Activated T-helper 1 cell treated with Interleukin-2 at 50 U/mL for 16 hours (primary cell): ENCODE data around the gene ITM2B.

Experiments used
- DNase-seq: peaks from one replicate; pipeline ENCODE4 v3.0.0-alpha.2; 2020; ENCODE audit warnings: low read depth

The ITM2B gene

DNA sequence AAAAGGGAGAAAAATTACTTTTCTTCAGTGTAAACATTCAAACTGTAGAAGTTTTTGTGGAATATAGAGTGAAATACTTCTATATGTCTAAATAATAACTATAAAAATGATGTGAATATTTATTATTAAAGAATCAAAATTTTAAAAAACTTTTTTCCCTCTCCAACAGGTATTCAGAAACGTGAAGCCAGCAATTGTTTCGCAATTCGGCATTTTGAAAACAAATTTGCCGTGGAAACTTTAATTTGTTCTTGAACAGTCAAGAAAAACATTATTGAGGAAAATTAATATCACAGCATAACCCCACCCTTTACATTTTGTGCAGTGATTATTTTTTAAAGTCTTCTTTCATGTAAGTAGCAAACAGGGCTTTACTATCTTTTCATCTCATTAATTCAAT lies 28.0 kb downstream of the ITM2B start:
- DNase-seq, result no peak

DNA sequence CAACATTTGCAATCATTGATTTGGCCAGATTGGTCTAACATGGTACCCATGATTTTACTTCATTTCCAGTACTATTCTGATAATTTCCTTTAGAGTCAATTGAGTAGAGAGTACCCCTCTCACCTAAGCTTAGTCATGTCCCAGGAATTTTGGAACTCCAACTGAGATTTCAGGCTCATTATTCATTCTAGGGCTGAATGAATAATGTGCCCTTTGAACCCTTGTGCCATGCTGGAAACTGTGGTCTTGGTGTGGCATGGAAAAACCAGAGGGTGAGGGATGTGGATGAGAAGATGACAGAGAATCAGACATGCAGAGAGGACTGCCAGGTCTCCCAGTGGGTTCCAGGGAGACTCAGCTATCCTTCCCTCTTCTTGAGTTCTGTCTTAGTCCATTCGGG lies 30.2 kb downstream of the ITM2B start:
- no peak for DNase-seq

DNA sequence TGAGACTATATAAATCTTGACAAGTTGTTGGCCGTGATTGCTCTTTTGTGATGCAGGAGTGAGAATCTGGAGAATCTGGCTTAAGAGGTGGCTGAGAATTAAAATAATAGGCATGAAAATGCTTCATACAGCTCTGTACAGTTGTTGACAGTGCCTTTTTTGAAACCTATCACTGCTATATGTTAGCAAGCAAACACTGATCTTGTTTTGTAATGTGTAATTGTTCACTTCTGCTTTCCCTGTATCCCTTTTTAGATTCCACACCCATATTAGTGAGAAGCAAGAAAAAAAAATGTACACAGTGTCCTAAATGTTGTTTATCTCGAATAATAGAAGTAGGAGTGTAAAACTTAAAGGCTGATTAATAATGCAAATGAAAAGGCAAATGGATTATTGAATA lies 31.1 kb downstream of the ITM2B start:
- no peak for DNase-seq

DNA sequence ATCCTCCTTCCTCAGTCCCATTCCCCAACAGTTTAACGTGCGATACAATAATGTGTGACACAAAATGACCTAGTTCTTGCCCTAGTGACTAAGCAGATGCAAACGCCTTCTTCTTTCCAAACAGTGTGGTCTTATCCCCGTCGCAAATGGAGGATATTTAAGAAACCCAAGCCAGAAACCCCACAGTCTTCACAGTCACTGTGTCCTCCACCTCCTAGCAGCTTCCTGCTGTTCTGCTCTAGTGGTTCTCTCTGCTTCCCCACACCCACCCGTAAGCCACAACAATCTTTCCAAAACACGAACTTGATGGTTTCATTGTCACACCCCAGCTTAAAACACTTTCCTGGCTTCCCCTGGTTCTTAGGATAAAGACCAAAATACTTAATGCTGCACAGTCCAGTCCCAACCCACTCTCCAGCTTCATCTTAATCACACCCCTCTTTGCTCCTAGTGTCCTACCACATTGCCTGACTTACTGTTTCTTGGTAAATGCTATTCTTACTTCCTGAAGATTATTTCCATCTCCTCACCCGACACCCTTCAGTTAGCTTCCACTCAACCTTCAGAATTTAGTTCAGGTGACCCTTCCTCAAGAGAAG lies 32.3 kb downstream of the ITM2B start:
- no peak for DNase-seq

DNA sequence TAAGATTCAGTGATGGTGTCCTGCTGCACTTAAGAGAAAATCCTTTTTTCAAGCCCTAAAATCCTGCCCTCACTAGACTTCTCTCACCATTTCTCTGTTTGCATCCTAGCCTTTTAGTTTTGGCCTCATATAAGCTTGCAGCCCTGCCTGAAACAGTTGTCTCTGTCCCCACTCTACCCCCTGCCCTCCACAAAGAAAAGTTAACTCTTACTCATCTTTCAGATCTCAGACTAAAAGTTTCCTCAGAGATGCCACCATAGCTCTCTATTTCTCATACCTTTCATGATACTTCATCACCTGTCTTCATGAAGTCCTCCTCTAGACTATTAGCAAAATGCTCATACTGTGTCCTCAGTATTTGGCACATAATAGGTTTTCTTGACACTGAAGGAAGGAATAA lies 33.1 kb downstream of the ITM2B start:
- no peak for DNase-seq

DNA sequence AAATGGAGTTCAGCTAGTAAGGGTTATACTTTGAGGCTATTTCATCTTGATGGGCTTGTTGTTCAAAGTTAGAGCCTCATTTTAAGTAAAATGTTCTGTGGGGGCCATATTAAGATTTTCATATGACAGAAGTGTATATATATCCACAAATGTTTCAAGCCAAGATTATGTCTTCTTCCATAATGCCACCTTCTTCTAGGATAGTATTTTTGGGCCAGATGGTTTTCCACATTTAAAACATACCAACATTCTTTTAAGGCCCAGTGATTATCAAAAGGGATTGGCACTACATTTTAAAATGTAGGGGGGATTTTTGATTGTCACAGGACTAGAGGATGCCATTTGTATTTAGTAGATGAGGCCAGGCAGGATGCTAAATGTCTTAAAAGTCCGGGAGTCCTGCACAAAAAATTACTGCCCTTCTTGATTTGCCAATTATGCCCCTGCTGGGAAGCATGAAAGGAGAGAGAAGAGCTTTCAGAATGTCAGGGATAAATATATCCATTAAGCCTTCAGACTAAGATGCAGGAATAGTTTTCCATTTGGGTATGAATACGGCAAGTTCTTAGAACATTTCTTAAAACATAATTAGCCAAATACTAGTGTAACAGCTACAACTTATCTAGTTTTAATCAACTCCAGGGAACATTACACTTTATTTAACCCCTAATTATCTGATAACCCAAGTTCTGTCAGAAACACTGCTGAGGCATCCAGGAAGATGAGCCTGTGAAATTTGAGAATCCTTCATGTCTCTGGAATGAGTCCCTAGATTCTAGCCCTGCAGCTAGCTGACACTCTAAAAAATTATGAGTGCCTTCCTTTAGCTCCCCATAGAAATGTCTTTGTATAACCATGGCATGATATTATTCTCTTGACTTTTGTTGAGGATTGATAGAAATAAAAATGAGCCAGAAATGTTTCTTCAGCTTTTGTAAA lies 34.0 kb downstream of the ITM2B start:
- DNase-seq, result no peak

DNA sequence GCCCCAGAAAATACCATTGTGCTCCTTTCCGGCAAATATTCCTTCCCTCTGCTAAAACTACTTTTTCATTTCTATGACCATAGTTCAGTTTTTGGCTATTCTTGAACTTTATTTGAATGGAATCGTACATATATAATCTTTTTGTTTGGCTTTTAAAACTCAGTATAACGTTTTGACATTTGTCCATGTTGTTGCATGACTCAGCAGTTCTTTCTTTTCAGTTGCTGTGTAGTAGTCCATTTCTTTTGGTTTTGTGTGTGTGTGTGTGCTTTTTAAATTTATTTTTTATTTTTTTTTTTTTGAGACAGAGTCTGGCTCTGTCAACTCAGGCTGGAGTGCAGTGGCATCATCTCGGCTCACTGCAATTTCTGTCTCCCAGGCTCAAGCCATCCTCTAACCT lies 35.0 kb downstream of the ITM2B start:
- no peak for DNase-seq

DNA sequence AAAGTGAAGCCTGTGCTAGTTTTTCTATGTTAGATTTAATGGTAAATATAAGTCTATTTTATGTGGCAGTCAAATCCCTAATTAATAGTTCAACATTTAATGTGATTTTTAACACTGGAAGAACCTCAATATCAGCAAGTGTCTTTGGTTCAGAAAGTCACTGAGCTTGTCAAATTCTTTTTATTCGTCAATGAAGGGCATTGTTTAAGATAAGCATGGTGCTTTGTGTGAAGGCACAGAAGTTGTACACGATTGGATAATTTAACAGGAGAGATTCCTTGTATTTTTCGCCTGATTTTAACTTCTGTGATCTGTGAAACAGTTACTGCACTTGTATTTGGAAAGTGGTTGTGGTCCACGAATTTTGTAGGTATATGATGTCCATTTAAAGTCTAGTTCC lies 40.3 kb downstream of the ITM2B start:
- DNase-seq, result no peak

DNA sequence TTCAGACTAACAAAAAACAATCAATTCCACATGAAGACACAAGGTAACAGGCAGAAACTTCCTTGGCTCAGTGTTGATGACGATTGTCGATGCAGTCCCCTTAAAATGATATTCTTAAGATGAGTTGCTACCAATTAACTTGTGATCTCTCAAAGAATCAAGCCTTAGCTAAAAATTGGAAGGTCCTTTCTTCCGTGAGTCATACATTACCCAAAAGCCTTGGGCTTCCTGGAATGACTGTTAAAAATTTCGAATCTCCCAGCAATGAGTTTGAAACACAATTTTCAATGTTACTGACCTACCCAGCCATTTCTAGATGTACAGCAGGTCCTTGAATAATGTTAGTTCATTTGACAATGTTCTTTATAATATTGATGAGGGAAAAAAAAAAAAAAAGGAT lies 42.5 kb downstream of the ITM2B start:
- no peak for DNase-seq

DNA sequence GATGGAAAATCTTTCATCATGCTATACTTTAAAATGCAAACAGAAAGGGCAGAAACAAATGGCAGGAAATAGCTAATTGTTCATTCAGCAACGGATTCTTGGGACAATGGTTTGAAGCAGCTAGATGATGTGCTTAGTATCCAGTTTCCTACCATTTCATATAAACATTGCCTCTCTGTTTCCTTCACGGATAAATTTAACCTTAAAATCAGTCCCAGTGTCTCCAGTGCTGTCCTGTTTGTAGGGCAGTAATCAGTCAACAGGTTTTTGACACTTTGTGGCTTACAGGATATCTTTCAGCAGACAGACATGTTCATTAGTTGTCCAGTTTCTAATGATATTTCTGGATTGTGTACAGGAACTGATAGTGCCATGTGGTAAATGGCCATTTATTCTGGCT lies 45.8 kb downstream of the ITM2B start:
- no peak for DNase-seq

DNA sequence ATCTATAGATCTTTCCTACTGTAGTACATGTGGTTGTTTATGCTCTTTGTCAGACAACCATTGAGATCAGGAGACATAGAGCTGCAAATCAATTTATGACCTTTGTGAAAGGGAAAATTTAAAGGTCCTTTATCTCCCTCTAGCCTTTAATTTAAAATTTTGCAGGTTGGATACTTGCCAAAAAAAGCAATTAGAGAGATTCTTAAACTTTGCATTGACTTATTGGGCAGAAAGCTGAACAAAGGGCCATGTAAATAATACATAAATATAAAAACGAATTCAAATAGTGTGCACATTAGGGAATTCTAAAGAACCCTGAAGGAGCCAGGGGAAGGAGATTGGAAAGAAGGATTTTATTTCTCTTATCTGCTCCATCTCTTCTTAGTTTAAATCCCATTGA lies 48.5 kb downstream of the ITM2B start:
- DNase-seq, result no peak

DNA sequence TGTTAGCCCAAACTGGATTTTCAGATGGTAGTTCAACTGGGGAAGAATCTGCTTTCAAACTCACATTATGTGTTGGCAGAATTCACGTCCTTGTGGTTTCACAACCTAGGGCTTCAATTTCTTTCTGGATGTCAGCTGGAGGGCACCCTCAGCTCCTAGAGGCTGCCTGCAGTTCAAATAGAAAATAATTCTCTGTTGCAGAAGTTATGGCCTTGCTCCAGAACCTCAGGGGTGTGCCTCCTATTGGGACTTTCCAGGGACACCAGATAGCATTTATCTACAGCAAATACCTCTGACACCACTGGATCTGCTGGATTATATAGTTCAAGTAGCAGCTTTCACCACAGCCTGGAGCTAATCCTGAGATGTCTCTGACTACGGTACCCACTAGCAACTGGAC lies 58.7 kb downstream of the ITM2B start:
- DNase-seq, result no peak

DNA sequence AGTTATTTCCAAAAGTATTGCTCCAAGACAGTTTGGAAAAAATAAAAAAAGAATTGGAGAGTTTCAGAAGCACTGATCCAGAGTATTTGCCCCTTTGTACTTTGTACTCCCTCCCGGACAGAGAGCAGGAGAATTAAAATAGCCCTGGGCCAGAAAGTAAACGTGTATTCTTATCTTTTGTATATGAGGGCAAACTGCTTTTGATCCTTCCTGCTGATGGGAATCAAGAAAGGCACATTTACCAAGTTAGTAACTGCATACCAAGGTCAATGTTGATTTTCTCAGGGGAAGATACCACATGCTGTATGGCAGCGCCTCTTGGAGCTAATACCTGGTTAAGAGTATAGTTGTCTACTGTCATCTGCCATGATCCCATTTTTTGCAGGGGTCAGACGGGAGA lies 59.6 kb downstream of the ITM2B start:
- no peak for DNase-seq

DNA sequence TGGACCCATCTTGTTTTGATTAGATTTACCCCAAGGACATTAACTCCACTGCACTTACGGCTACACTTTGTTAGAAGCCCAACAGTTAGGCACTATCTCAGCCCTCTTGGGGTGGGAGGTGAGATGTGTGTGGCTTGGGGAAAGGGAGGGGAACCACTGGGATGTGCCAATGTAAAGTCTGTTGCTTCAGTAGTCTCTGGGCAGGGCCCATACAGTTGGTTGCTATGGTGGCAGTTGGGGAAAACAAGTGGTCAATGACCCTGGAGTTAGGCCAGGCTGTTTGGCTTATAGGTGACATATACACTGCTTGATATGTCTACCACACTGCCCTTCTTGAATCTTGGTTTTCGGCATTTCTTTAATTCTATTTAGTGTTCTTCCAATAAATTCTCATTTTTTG lies 61.6 kb downstream of the ITM2B start:
- DNase-seq, result no peak

DNA sequence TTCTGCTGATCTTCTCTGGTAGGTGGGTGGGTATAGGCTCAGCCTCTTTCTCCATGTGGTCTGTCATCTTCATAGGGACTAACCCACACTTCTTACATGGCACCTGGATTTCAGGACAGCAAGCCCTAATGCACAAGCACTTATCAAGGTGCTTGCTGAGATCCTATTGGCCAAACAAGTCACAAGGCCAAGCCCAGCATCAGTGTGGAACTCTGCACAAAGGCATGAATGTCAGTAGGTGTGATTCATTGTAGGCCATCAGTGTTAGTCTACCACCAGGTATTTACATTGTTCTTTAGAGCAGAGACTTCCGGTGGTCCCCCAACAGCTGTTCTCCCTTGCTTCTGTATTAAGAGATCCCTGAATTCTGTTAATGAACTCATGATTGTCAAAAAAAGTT lies 62.3 kb downstream of the ITM2B start:
- DNase-seq, result no peak

DNA sequence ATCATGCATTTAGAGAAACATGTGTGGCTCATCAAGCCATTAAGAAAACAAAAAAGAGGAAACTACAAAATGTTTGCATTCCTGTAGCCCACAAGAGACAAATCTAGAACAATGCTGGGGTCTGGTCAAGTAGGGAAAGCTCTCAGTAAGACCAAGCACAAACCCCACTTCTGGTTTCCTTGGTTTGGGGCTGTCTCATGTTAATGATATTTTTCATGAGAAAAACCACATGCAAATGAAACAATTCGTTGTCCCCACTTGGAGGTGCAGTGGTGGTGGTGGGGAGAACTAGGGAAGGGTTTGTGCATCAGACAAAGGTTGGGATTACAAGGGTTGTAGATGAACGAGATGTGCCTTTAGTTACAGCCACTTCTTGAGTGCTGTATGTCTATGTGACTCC lies 63.5 kb downstream of the ITM2B start:
- no peak for DNase-seq

DNA sequence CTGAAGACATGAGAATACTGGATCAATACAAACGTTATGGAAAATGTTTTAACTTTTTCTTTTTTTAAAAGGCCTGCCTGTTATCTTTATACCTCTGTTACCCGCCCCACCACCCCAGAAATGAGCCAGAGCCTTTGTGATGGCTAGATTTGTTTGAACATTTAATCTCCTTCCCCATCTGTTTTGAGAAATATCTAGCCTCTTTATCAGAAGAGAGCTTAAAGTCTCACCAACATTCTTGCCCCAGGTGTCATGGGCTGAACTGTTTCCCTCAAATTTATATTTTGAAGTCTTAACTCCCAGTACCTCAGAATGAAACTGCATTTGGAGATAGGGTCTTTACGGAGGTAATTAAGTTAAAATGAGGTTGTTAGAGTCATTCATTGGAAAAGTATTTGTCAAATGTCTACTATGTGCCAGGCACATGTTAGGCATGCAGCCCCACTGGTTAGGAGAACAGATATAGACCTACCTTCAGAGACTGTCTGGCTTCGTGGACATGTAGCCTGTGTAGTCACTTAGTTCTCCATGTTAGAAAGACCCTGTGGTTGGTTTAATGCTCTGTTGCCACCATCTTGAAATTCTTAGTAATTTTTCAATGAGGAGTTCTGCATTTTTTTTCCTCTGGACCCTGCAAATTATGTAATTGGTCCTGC lies 64.3 kb downstream of the ITM2B start:
- DNase-seq, result no peak

DNA sequence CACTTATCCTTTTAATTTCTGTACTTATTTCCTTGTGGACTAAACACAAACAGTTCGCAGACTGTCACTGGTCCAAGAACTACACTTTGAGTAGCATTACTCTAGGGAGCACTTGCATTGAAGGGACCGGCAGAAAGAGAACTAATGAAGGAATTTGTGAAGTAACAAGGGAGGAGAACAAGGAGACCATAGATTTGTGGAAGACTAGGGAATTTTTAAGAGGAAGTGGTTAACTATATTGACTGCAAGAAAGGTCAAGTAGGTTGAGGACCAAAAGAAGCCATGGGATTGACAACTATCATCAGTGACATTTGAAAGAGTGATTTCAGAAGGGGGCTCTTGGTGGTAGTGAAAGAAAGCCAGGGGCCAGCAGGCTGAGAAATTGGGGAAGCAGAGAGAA lies 66.6 kb downstream of the ITM2B start:
- DNase-seq, result no peak

DNA sequence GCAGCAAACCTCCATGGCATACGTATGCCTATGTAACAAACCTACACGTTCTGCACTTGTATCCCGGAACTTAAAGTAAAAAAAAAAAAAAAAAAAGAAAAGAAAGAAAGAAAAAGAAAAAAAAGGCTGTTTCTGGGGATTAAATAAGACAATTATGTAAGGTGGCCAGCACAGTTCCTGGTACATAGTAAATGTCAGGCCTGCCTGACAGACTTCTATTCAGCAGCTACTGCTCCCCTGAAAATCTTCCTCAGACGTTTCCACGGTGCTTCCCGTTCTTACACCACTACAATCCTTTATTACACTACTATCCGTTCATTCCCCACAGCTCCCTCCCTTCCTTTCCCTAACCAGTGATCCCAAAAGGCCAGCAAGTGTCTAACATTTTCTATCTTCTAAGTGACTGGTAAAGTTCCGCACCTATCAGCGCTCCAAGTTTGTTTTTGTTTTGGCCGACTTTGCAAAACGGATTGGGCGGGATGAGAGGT lies 69.9 kb downstream of the ITM2B start:
- no peak for DNase-seq

DNA sequence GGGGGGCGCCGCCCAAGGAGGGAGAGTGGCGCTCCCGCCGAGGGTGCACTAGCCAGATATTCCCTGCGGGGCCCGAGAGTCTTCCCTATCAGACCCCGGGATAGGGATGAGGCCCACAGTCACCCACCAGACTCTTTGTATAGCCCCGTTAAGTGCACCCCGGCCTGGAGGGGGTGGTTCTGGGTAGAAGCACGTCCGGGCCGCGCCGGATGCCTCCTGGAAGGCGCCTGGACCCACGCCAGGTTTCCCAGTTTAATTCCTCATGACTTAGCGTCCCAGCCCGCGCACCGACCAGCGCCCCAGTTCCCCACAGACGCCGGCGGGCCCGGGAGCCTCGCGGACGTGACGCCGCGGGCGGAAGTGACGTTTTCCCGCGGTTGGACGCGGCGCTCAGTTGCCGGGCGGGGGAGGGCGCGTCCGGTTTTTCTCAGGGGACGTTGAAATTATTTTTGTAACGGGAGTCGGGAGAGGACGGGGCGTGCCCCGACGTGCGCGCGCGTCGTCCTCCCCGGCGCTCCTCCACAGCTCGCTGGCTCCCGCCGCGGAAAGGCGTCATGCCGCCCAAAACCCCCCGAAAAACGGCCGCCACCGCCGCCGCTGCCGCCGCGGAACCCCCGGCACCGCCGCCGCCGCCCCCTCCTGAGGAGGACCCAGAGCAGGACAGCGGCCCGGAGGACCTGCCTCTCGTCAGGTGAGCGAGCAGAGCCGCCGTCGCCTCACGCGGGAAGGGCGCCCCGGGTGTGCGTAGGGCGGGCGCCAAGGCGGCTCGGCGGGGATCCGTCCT lies 70.5 kb downstream of the ITM2B start, which contains the start of gene RB1:
Gene RB1, plus strand, starts transcription at position 393 of the 784 bp plus-strand sequence. Its CDS starts 162 bp downstream, at position 555.
- DNase-seq, result peak; percentile 85

DNA sequence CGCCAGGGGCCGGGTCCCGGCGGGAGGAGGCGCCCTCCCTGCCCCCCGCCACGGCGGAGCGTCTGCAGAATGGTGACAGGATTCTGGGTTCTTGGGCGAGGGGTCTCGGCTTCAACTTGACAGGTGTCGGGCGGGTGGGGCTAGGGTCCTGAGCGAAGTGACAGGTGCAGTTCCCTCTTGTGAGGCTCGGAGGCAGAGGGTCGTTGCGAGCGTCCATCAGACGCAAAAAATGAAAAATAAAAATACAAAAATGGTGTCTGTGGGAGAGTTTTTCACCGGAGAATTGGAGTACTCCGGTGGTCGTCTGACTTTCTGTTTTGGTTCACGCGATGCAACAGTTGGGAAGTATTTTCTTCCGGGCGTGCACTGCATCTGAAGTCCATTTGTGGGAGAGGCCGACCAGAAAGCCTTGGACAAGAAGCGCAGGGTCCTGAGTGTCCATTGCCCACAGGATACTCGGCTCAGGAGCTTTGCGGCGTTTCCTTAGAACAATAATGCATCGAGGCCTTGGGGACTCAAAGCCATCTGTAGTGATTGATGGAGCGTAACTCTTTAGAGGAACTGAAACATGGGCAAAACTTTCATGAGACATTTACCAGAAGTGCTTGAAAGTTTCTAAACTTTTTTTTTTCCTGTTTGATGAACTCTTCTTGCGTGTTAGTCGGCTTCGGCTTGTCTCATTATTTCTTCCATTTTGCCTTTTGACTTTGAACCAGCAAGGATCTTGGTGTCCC lies 71.3 kb downstream of the ITM2B start:
- no peak for DNase-seq
